MM.1S (cell line): ENCODE measurements around the gene RRP15.

Source experiments
- DNase-seq: peaks from one replicate; pipeline ENCODE4 v3.0.0-alpha.2; 2015
- H2AFZ ChIP-seq: fragments of 300-600 bp; sonication (generic); 2 replicates; pipeline ENCODE4 v1.6.0; 2016; ENCODE audit warnings: antibody characterized with exemption, low read length
- H3F3A ChIP-seq: fragments of 300-600 bp; sonication (generic); 2 replicates; pipeline ENCODE4 v1.6.1; 2016; ENCODE audit warnings: mild to moderate bottlenecking, antibody characterized with exemption, low read length, moderate library complexity, mixed read lengths; ENCODE audit not compliant: insufficient read depth
- H3K27ac ChIP-seq: fragments of 300-600 bp; sonication (generic); 2 replicates; pipeline ENCODE4 v1.5.1; 2016; ENCODE audit warnings: mild to moderate bottlenecking, low read length
- H3K27me3 ChIP-seq: fragments of 300-600 bp; sonication (generic); replicated peaks from 2 replicates; pipeline ENCODE4 v1.6.0; 2016; ENCODE audit warnings: low read length; ENCODE audit not compliant: insufficient read depth
- H3K36me3 ChIP-seq: fragments of 300-600 bp; sonication (generic); replicated peaks from 2 replicates; pipeline ENCODE4 v1.6.1; 2016; ENCODE audit warnings: mild to moderate bottlenecking, low read length, mixed read lengths; ENCODE audit not compliant: insufficient read depth
- H3K4me1 ChIP-seq: fragments of 300-600 bp; sonication (generic); 2 replicates; pipeline ENCODE4 v1.6.1; 2016; ENCODE audit warnings: low read length, mixed read lengths
- H3K4me2 ChIP-seq: fragments of 300-600 bp; sonication (generic); 2 replicates; pipeline ENCODE4 v1.6.0; 2016; ENCODE audit warnings: low read depth, low read length
- H3K4me3 ChIP-seq: fragments of 300-600 bp; sonication (generic); 2 replicates; pipeline ENCODE4 v1.5.1; 2016; ENCODE audit warnings: low read length, mixed read lengths
- H3K79me2 ChIP-seq: fragments of 300-600 bp; sonication (generic); 2 replicates; pipeline ENCODE4 v1.6.1; 2016; ENCODE audit warnings: mixed run types, low read length, mixed read lengths
- H3K9ac ChIP-seq: fragments of 300-600 bp; sonication (generic); 2 replicates; pipeline ENCODE4 v1.6.1; 2016; ENCODE audit warnings: low read length, mixed read lengths
- H3K9me2 ChIP-seq: fragments of 300-600 bp; sonication (generic); replicated peaks from 2 replicates; pipeline ENCODE4 v1.6.1; 2016; ENCODE audit warnings: mild to moderate bottlenecking, low read length, mixed read lengths; ENCODE audit not compliant: insufficient read depth
- H3K9me3 ChIP-seq: fragments of 300-600 bp; sonication (generic); replicated peaks from 2 replicates; pipeline ENCODE4 v1.6.1; 2016; ENCODE audit warnings: mild to moderate bottlenecking, low read length, mixed read lengths; ENCODE audit not compliant: insufficient read depth
- H4K20me1 ChIP-seq: fragments of 300-600 bp; sonication (generic); 2 replicates; pipeline ENCODE4 v1.6.1; 2016; ENCODE audit warnings: mild to moderate bottlenecking, low read length, moderate library complexity, mixed read lengths; ENCODE audit not compliant: insufficient read depth
- CTCF ChIP-seq: fragments of 300-600 bp; sonication (generic); IDR thresholded peaks from 2 replicates; pipeline ENCODE4 v1.5.1; 2016; ENCODE audit warnings: antibody characterized with exemption, low read length, mixed read lengths
- EZH2 ChIP-seq: fragments of 300-600 bp; sonication (generic); optimal IDR thresholded peaks from 2 replicates; pipeline ENCODE3; 2017; ENCODE audit warnings: low read depth, mild to moderate bottlenecking, antibody characterized with exemption, low read length, mixed read lengths
- EZH2phosphoT487 ChIP-seq: fragments of 300-600 bp; sonication (generic); IDR thresholded peaks from 2 replicates; pipeline ENCODE4 v1.6.1; 2018; ENCODE audit warnings: antibody characterized with exemption, low read length

The RRP15 gene

DNA sequence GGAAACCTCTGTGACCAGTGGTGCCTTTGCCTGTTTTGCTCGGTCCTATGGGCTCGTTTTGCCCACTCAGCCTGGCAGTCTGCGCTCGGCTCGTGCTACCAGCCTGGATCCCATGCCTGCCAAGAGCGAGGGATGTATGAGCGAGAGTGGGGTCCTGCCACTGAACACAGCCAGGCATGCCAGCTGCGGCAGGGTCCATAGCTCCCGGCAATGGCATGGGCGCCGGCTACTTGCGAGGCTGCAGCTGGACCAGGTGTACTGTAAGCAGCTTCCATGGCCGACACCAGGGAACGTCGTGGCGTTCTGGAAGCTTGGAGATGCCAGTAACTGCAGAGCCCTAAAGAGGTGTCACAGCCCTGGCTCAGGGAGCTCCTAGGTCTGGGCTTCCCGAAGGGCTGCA is 37.7 kb downstream of the RRP15 start:
- Histone ChIP-seq H2AFZ (no peak overlapping the region), H3F3A (no peaks in the 10 kb centered on the region), H3K9me3 (no peaks in the 10 kb centered on the region), H3K4me2 (no peak overlapping the region), H3K36me3 (no peaks in the 10 kb centered on the region), H3K4me3 (no peak overlapping the region), H3K27ac (no peak overlapping the region), H3K9me2 (no peaks in the 10 kb centered on the region), H3K9ac (no peak overlapping the region), H3K4me1 (no peaks in the 10 kb centered on the region), H4K20me1 (no peaks in the 10 kb centered on the region), H3K27me3 (no peaks in the 10 kb centered on the region), H3K79me2 (no peaks in the 10 kb centered on the region)
- TF ChIP-seq CTCF (no peak), EZH2 (no peak), EZH2phosphoT487 (no peak)
- DNase-seq, result no peak

DNA sequence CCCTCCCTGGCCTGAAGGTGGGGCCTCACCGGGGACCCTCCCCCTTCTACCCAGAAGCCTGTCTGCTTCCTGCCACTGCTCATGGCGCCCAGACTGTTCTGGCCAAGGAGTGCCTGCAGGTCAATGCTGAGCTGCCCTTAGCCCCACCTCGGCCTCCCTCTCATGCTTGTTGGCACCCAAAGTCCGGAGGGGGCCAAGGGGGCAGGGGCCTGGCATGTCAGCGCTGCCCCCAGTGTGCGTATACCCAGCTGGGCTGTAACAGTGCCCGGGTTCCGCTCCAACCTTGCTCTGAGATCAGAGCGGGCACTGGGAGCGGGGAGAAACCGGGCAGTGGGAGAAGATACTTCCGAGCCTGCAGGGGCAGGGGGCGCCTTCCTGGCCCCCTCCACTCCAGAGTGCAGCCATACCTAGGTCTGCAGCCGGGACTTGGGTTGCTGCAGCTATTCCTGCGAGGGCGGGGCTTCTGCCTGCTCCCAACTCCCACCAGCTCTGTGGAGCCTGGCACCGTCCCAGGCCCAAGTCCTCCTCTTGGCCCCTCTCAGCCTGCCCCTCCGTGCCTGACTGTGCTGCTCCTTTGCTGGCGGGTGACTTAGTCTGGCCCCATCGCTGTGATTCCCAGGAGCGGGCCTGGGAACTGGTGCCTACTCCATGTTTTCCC is 38.6 kb downstream of the RRP15 start:
- Histone ChIP-seq H3K79me2 (no peaks in the 10 kb centered on the region), H3K9ac (no peak overlapping the region), H3K27ac (no peak overlapping the region), H3F3A (no peaks in the 10 kb centered on the region), H3K36me3 (no peaks in the 10 kb centered on the region), H3K27me3 (no peaks in the 10 kb centered on the region), H4K20me1 (no peaks in the 10 kb centered on the region), H2AFZ (no peak overlapping the region), H3K9me3 (no peaks in the 10 kb centered on the region), H3K4me1 (no peaks in the 10 kb centered on the region), H3K9me2 (no peaks in the 10 kb centered on the region), H3K4me2 (no peak overlapping the region), H3K4me3 (no peak overlapping the region)
- TF ChIP-seq EZH2, result no peak
- no peak for TF ChIP-seq CTCF
- no peak for TF ChIP-seq EZH2phosphoT487
- DNase-seq, result no peak

DNA sequence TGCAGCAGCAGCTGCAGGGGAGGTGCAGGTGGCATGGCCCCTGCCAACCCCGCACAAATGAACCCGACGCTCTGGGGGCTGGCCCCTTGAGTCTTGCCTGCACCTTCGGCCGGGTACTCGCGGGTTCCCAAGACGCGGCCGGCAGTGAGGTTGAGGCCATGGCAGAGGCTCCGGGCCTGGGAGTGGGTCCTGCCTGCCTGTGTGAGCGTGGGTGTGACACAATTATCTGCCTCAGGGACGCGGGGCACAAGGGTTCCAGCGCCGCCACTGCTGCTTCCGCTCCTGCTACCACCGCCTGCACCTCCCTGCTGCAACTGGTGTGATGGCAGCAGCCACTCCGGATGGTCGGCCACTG is 39.1 kb downstream of the RRP15 start:
- Histone ChIP-seq H3K27me3 (no peaks in the 10 kb centered on the region), H3K4me1 (no peaks in the 10 kb centered on the region), H4K20me1 (no peaks in the 10 kb centered on the region), H3F3A (no peaks in the 10 kb centered on the region), H2AFZ (no peak overlapping the region), H3K9ac (no peak overlapping the region), H3K27ac (no peak overlapping the region), H3K9me2 (no peaks in the 10 kb centered on the region), H3K4me3 (no peak overlapping the region), H3K4me2 (no peak overlapping the region), H3K36me3 (no peaks in the 10 kb centered on the region), H3K79me2 (no peaks in the 10 kb centered on the region), H3K9me3 (no peaks in the 10 kb centered on the region)
- TF ChIP-seq CTCF (no peak), EZH2phosphoT487 (no peak), EZH2 (no peak)
- no peak for DNase-seq
